GM19238 (cell line): ENCODE results near the gene IFT43.
"Not testable (repeated sequence)": the region's sequence is repeated elsewhere in the genome, so short reads cannot be mapped to it uniquely, and the experiment has no call there.

Source experiments
- DNase-seq: peaks from one replicate; pipeline ENCODE4 v3.0.0; 2011; ENCODE audit warnings: low spot score; ENCODE audit not compliant: insufficient read length

Gene IFT43

DNA sequence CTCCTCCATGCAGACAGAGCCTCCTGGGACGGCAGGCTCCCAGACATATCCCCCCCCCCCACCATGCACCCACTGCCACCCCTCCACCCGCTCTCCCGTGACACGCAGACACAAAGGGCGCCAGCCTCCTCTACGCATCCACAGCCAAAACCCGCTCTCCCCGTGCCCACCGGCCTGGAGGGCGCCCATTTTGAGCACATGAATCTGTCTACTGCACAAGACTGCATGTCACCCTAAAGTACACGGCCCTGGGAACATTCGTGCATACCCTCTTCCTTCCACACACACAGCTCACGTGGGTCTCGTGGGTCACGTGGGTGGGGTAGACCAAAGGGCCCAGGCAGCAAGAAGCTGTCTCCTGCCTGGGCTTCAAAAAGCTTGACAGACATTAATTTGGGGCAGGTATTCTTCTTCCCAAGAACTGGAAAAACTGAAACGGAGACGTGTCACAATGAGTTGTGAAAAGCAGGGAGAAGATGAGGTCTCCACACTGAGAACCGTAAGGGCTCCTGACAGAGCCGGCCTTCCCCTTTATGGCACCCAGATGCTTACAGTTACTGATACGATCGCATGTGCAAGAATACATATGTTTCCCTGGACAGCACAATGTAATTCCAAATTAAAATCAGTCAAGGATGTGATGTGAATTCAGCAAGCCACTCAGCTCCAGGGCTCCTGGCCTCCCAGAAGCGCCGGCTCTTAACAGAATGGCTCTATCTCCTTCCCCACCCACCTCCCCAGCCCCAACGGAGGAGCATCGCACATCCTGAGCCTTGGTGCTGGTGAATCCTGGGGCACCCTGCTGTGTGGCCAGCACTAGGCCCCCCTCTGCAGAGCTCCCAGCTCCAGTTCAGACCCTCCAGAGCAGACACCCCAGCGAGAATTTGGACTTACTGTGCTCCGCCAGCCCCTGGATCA lies 5.7 kb upstream of the IFT43 start:
- no peak for DNase-seq

DNA sequence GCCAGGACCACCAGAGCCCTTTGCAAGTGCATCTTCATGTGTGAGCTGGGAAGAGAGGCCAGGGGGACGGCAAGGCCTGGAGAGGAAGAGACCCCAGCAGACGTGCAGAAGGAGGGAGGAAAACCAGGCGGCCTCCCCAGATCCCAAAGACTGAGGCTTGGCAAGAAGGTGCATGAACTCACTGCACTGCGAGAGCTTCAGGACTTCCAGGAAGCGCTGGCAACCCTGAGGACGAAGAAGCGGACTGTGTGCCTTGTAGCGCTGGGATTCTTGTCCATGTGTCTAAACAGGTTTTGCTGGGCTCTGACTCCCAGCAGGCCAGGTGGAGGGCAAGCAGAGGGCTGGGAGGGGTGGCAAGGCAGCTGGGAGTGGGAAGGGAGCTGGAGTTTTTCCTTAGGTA lies 4.7 kb upstream of the IFT43 start:
- DNase-seq, result no peak

GRCh38 chr14:75981426-75982265 lies 3.9 kb upstream of the IFT43 start, which contains the start of gene TGFB3:
Gene TGFB3 (minus strand): TSS chr14:75981995. CDS start chr14:75980893, 1,102 bp downstream.
- peak; percentile 68 for DNase-seq

DNA sequence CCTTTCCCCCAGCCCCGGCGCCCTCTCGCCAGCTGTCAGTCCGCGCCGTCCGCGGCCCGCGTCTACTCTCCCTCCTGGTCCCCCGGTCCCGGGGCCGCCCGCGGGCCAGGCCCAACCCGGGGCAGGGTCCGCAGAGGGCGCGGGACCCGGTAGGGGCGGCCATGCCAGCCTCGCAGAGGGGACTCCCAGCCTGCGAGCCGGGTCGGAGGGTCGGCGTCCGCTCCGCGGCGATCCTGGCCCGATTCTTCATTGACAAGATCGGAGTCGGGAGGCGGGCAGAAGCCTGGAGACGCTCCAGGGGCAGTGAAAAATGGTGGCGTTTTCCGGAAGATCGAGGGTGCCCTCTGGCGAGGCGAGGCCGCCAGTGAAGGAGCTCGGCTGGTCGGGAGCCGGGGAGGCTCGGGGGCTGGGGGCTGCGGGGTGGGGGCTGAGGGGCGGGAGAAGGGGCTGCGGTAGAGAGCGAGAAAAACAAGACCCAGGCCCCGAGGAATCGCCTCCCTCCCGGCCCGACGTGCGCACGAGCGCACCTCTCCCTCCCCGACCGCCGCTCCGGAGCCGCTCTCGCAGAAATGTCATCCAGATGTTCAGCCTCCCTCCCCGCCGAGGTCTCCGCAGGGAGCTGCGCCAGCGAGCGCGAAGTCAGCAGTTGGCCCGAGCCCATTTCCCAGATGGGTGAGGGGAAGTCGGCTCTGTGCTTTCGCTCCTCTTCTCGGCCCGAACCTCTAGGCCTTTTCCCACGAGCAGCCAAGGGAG lies 3.1 kb upstream of the IFT43 start:
- no peak for DNase-seq

GRCh38 chr14:75983019-75983358 lies 2.6 kb upstream of the IFT43 start:
- no peak for DNase-seq

DNA sequence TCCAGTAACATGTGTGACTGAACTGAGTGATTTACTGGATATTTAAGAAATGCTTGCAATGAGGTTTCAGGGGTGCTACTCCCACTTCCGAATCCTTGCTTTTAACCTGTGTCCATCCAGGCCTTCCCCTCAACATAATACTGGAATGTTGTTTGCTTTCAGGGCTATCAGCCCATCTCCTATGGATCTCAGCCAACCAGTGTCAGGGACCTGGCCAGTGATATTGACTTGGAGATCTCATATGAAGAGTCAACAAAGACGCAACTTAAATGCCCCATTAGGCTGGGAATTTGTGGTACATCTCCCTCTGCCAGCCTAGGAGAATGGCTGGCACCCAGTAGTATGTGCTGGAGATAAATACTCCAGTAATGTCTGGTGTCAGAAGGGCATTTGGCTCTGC lies 889 bp upstream of the IFT43 start:
- no peak for DNase-seq

DNA sequence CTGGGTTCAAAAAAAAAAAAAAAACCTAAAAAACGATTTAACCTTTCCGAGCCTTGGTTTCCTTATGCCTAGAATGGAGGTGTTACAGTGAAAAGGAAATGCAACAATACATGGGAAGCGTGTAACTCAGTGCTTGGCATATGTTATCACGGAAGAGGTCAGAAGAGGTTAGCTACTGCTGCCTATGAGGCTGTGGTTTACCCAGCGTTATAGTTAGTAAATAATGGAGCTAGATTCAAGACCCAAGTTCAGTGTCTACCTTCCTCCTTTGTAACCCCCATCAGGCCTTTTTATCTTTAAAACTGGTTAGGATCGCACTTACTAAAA lies 839 bp downstream of the IFT43 start:
- DNase-seq, result no peak

- DNase-seq, result no peak
These were observed 1.8 kb downstream of the IFT43 start for GRCh38 chr14:75987201-75987970.

DNA sequence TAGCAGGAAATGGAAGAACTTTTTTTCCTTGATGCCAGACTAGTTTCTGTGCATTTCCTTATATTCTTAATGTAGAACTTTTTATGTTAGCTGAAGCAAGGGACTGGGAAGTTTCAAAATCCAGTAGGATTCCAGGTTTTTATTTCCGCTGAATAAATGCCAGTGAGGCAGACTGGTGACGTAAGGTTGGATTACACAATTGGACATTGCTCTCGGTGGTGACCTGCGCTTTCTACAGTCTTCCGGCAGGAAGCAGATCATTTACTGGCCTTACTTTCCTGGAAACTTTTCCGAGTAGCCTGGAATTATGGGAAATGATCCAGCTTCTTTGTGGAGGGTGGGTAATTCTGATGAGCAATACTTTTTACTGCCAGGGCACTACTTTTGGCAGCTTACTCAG lies 3.6 kb downstream of the IFT43 start:
- DNase-seq, result no peak

GRCh38 chr14:75990297-75990696 lies 4.7 kb downstream of the IFT43 start:
- DNase-seq, result no peak

DNA sequence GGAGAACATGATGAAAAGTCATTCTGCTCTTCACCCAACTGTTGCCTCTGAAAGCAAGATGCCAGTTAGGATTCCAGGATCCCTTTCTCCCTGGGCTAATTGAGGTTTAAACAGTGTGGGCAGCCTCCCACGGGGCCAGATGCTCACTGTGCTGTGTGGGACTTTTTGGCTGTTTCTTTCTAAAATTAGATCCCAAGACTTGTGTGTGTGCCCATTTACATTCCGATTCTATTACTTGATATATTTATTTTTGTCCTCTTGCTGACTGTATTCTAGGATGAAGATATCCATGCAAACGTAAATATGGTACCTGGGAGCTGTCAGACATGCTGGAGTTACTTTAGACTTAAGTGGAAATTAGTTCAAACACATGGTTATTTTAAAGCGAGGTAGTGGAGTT lies 6.2 kb downstream of the IFT43 start:
- no peak for DNase-seq

- no peak for DNase-seq
These were observed 8.0 kb downstream of the IFT43 start for GRCh38 chr14:75993567-75994041.

- no peak for DNase-seq
These were observed 9.9 kb downstream of the IFT43 start for GRCh38 chr14:75995372-75996041.

- no peak for DNase-seq
These were observed 10.9 kb downstream of the IFT43 start for GRCh38 chr14:75996488-75996887.

- no peak for DNase-seq
These were observed 14.1 kb downstream of the IFT43 start for GRCh38 chr14:75999511-76000190.

DNA sequence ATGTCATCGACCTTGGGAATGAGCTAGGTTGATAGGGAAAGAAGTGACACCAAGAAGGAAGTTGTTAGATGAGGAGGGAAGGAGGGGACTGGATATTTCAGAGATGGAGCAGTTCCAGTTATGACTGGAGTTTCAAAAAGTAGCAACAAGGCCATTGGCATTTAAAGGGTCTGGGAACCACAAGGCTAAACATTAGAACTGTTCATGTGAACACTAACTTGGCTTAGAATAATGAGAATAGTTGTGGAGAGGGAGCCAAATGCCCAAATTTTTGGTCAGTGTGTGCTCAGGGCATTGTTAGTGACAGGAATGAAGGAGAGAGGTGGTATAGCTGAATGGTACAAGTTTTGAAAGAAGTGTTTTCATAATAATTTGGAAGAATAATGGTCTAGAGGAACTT lies 16.8 kb downstream of the IFT43 start:
- no peak for DNase-seq

GRCh38 chr14:76006253-76006652 lies 20.7 kb downstream of the IFT43 start:
- DNase-seq, result no peak

DNA sequence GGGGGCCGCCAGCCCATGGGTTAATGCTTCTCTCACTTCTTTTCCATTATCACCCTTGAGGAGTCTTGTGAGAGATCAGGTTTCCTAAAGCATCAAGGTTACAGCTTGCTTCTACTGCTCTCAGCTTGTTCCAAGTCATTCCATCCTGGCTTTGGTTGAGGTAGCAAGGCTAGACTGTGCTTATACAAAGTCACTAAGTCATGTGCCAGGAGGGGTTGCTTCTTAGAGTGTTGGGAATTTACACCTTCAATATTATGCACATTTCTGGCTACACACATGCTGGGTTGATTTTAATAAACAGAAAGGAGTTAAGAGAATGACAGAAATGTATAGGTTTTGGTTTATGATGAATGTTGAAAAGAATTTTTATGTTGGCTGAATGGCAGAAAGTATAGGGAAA lies 21.8 kb downstream of the IFT43 start:
- DNase-seq, result no peak

GRCh38 chr14:76007852-76008251 lies 22.3 kb downstream of the IFT43 start:
- no peak for DNase-seq

DNA sequence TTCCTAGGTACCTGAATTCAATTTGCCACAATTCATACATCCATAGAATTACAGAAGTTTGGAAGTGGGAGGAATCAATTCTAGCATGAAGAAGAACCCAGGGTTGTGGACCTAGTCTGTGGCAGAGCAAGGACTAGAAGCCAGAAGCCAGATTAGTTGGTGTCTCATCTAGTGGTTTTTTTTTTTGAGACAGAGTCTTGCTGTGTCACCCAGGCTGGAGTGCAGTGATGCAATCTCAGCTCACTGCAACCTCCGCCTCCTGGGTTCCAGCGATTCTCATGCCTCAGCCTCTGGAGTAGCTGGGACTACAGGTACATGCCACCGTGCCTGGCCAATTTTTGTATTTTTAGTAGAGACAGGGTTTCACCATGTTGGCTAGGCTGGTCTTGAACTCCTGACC lies 24.1 kb downstream of the IFT43 start:
- not testable (repeated sequence) for DNase-seq
